Natural killer cell (primary cell): ENCODE results near the gene NDST1. TPM values are rescaled to one million over a fixed set of nuclear protein-coding genes. Genes with fewer than 3 reads are reported as not detected.

Experiments
- ATAC-seq, 3 donors: fragments of 150-1000 bp in 2 of 3; fragments of 200-7000 bp in 1 of 3; cut with Tn5 transposase; 1 replicate in 1 of 3; 2 replicates in 2 of 3; pipeline ENCODE4 v1.10.0; 2021; ENCODE audit warnings: mild to moderate bottlenecking in 2 of 3, moderate library complexity in 2 of 3
- DNase-seq, 2 donors: peaks; one replicate each; pipeline versions ENCODE4 v3.0.0 to v3.0.0-alpha.2; 2013 to 2021; ENCODE audit warnings: mixed read lengths in 1 of 2
- H3K27ac ChIP-seq: one replicate; pipeline ENCODE4 v1.5.1; 2013; ENCODE audit warnings: mild to moderate bottlenecking, low read length
- H3K27me3 ChIP-seq: one replicate; pipeline ENCODE4 v1.6.1; 2013; ENCODE audit warnings: low read length; ENCODE audit not compliant: control insufficient read depth, insufficient read depth
- H3K36me3 ChIP-seq: one replicate; pipeline ENCODE4 v1.6.1; 2013; ENCODE audit warnings: low read length; ENCODE audit not compliant: control insufficient read depth, insufficient read depth
- H3K4me1 ChIP-seq: one replicate; pipeline ENCODE4 v1.6.1; 2013; ENCODE audit warnings: low read length; ENCODE audit not compliant: control insufficient read depth, insufficient read depth
- H3K4me3 ChIP-seq: one replicate; pipeline ENCODE4 v1.5.1; 2013; ENCODE audit warnings: low read length
- H3K9me3 ChIP-seq: one replicate; pipeline ENCODE4 v1.6.1; 2013; ENCODE audit warnings: low read length; ENCODE audit not compliant: control insufficient read depth, insufficient read depth
- H3K27ac Mint-ChIP-seq, 2 donors: one replicate each; pipeline ENCODE4 v1.8.0; 2022; ENCODE audit warnings: mild to moderate bottlenecking in 2 of 2, mixed read lengths in 2 of 2, moderate library complexity in 1 of 2
- H3K27me3 Mint-ChIP-seq, 2 donors: one replicate each; pipeline ENCODE4 v1.8.0; 2022; ENCODE audit warnings: low read depth in 2 of 2, mixed read lengths in 2 of 2
- H3K36me3 Mint-ChIP-seq: one replicate; pipeline ENCODE4 v1.8.0; 2022; ENCODE audit warnings: mixed read lengths
- H3K4me1 Mint-ChIP-seq, 2 donors: one replicate each; pipeline ENCODE4 v1.8.0; 2022; ENCODE audit warnings: mixed read lengths in 2 of 2
- H3K4me3 Mint-ChIP-seq: one replicate; pipeline ENCODE4 v1.8.0; 2022; ENCODE audit warnings: mild to moderate bottlenecking, moderate library complexity, mixed read lengths
- H3K9me3 Mint-ChIP-seq, 2 donors: one replicate each; pipeline ENCODE4 v1.8.0; 2022; ENCODE audit warnings: mixed read lengths in 2 of 2
- CTCF ChIP-seq: fragments of 200-600 bp; IDR thresholded peaks from one replicate; pipeline ENCODE4 v1.8.0; 2022; ENCODE audit warnings: antibody characterized with exemption
- WGBS: methylation state at CpG from one replicate; pipeline ENCODE4 v1.1.7; 2013; ENCODE audit warnings: missing lambda C conversion rate; ENCODE audit not compliant: insufficient coverage; 5-methylcytosine and 5-hydroxymethylcytosine counted together
- intact Hi-C: fragments of 100-400 bp; cut with micrococcal nuclease; formaldehyde crosslinking; loops from one replicate; pipeline ENCODE4 v1.14.2; 2022
- total RNA-seq, 4 donors: library from RNA; stranded (reverse); fragments of 120-200 nt in 1 of 4; gene quantifications; one replicate each; pipeline versions ENCODE4 v1.2.3 to v1.2.4, GENCODE V29; 2013 to 2022

Gene NDST1
- total RNA-seq, 3 donors from 2014 or later (not counting 1 experiment from before 2014, with no cell fraction given), result 2.8 to 12.3 (median 4.3) TPM

GRCh38 chr5:150576449-150576949, 68.6 kb downstream of the NDST1 start:
- Histone ChIP-seq H3K4me1 (no peaks in the 10 kb centered on the region), H3K27ac (no peak overlapping the region), H3K9me3 (no peaks in the 10 kb centered on the region), H3K27me3 (no peaks in the 10 kb centered on the region), H3K4me3 (no peak overlapping the region), H3K36me3 (no peaks in the 10 kb centered on the region)
- Mint-ChIP-seq H3K4me3 (no peak overlapping the region), H3K9me3 (no peaks in the 10 kb centered on the region), H3K27ac (no peak overlapping the region), H3K4me1 (no peaks in the 10 kb centered on the region), H3K36me3 (no peaks in the 10 kb centered on the region), H3K27me3 (peaks cover 5 to 10% of the 10 kb centered on the region in 2 donors)
- WGBS, result 98% methylated on average over 7 of the region's 7 CpGs
- ATAC-seq (no peak), DNase-seq (no peak)
- no peak for TF ChIP-seq CTCF
- intact Hi-C loops, result no loop called here

GRCh38 chr5:150577378-150578139, 69.6 kb downstream of the NDST1 start:
- Mint-ChIP-seq H3K4me3 (no peak overlapping the region), H3K9me3 (no peaks in the 10 kb centered on the region), H3K36me3 (no peaks in the 10 kb centered on the region), H3K4me1 (no peaks in the 10 kb centered on the region), H3K27ac (no peak overlapping the region), H3K27me3 (peaks cover 11 to 17% of the 10 kb centered on the region in 2 donors)
- no peak for TF ChIP-seq CTCF
- Histone ChIP-seq H3K27ac (no peak overlapping the region), H3K4me1 (no peaks in the 10 kb centered on the region), H3K27me3 (peaks cover 2% of the 10 kb centered on the region), H3K9me3 (no peaks in the 10 kb centered on the region), H3K4me3 (no peak overlapping the region), H3K36me3 (no peaks in the 10 kb centered on the region)
- DNase-seq, result no peak
- intact Hi-C loops, result no loop called here
- no peak for ATAC-seq
- WGBS, result 96% methylated on average over 10 of the region's 10 CpGs

GRCh38 chr5:150578781-150579461, 71.0 kb downstream of the NDST1 start:
- intact Hi-C loops, result no loop called here
- peaks cover 11 to 24% of the 10 kb centered on the region in 2 donors for H3K27me3 Mint-ChIP-seq

More at GRCh38 chr5:150578781-150579461, 71.0 kb downstream of the NDST1 start:
- no peak for TF ChIP-seq CTCF
- Mint-ChIP-seq H3K36me3 (no peaks in the 10 kb centered on the region), H3K4me1 (no peaks in the 10 kb centered on the region), H3K27ac (no peak overlapping the region), H3K9me3 (no peaks in the 10 kb centered on the region), H3K4me3 (no peak overlapping the region)
- DNase-seq (no peak), ATAC-seq (no peak)
- Histone ChIP-seq H3K27ac (no peak overlapping the region), H3K4me3 (no peak overlapping the region), H3K36me3 (no peaks in the 10 kb centered on the region), H3K4me1 (no peaks in the 10 kb centered on the region), H3K27me3 (peaks cover 2% of the 10 kb centered on the region), H3K9me3 (no peaks in the 10 kb centered on the region)
- 89% methylated on average over 16 of the region's 16 CpGs for WGBS
